Activated CD4-positive, CD25-positive, alpha-beta regulatory T cell treated with anti-CD3 and anti-CD28 coated beads, Interleukin-2, amount 50 U/mL, for 72 hours (primary cell): ENCODE data around the gene ATP6V1F.

Experiments
- DNase-seq: peaks from one replicate; pipeline ENCODE4 v3.0.0; 2021

ATP6V1F gene

DNA sequence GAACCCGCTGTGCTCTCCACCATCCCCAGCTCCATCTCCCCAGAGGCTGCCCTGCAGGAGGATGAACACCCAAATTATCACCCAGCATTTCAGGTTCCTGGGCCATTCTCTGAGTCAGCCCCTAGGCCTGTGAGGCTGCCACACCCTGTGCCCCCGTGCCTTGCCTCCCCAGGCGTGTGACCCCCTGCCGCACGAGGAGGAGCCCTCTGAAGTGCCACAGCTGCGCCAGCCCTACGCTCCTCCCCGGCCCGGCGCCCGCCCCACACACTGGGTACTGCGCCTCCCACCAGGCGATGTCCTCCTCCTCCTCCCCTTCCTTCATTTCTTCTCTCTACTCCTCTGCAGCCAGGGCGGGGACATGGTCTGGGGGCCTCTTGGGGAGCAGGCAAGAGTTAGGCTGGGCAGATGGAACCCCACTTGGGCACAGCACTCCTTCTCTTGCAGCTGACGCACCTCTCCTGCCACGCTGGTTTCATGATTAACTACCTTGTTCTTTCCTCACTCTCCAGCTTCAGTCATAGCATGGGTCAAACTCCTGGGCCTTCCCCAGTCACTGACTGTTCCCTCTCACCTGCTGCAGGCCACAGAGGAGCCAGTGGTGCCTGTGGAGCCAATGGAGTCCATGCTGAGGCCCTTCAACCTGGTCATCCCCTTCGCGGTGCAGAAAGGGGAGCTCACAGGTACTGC, 12.7 kb upstream of the ATP6V1F start:
- DNase-seq: no peak

DNA sequence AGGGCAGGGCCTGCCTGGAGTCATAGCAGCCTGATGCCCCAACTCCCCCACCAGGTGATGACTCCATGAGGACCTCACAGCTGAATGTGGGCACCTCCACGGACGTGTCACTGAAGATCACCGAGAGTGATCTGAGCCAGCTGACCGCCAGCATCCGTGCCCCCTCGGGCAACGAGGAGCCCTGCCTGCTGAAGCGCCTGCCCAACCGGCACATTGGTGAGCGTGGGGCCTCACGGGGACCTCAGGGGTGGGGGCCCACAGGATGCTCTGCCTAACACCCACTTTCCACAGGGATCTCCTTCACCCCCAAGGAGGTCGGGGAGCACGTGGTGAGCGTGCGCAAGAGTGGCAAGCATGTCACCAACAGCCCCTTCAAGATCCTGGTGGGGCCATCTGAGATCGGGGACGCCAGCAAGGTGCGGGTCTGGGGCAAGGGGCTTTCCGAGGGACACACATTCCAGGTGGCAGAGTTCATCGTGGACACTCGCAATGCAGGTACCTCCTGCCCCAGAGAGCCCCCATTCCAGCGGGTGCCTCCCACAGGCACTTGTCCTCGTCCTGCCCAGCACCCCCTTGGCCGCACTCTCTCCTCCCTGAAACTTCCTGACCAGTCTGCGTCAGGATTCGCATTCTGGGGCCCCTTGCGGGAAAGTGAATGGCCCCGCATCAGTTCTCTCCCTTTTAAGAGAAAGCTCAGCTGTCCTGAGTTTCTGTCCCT, 10.0 kb upstream of the ATP6V1F start:
- DNase-seq: no peak

DNA sequence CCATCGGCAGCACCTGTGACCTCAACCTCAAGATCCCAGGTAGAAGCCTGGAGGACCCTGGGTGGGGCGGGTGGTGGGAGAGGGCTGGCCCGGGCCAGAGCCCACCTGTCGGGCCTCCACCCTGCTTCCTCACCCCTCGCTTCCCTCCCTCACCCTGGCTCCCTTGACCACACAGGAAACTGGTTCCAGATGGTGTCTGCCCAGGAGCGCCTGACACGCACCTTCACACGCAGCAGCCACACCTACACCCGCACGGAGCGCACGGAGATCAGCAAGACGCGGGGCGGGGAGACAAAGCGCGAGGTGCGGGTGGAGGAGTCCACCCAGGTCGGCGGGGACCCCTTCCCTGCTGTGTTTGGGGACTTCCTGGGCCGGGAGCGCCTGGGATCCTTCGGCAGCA, 8.9 kb upstream of the ATP6V1F start:
- DNase-seq: no peak

DNA sequence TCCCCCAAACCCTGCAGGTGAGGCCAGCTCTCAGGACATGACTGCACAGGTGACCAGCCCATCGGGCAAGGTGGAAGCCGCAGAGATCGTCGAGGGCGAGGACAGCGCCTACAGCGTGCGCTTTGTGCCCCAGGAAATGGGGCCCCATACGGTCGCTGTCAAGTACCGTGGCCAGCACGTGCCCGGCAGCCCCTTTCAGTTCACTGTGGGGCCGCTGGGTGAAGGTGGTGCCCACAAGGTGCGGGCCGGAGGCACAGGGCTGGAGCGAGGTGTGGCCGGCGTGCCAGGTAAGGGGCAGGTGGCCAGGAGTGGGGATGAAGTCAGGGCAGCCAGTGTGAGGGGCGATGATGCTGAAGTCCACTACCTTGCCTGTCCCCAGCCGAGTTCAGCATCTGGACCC, 8.3 kb upstream of the ATP6V1F start:
- no peak for DNase-seq

DNA sequence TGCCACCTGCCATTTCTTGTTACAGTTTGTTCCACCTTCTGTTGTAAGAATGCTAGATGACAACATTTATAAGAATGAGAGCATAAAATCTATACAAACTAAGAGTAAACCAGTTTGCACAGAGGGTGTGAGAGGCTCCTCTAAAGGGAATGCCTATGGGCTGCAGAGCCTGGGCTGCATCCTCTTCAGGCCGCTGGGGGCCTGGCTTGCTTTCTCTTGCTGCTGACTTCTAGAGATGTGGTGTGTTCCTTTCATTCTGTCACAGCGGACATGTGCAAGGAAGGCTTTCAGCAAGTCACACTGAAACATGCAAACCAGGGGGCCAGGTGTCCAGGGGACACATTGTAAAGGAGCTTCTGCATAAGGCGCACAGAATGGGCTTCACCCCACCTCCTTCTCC, 7.1 kb upstream of the ATP6V1F start:
- DNase-seq: no peak

DNA sequence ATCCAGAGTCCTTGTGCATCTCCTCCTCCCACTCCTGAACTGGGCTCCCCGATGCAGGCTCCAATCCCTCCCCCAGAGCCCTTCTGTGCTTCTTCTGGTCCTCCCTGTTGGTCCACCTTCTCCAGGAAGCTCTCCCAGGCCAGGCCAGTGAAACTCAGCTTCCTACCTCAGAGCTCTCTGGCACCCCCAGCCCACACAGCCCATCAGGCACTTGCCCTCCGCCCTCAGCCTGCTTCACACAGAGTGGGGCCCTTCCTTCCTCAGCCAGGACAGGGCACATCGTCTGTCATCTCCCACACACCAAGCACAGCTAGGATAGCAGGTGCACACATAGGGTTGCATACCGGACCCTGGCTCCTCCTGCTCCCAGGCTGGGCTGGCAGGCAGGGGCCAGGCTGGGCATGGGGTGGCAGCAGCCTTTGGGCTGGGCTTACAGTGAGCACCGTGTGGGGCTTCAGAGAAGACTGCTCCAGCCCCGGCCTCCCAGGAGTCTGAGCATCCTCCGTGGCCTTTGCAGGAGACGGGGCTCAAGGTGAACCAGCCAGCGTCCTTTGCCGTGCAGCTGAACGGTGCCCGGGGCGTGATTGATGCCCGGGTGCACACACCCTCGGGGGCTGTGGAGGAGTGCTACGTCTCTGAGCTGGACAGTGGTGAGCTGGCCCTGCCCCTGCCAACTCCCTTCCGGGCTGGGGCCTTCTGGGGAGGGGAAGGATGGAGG, 6.5 kb upstream of the ATP6V1F start:
- no peak for DNase-seq

DNA sequence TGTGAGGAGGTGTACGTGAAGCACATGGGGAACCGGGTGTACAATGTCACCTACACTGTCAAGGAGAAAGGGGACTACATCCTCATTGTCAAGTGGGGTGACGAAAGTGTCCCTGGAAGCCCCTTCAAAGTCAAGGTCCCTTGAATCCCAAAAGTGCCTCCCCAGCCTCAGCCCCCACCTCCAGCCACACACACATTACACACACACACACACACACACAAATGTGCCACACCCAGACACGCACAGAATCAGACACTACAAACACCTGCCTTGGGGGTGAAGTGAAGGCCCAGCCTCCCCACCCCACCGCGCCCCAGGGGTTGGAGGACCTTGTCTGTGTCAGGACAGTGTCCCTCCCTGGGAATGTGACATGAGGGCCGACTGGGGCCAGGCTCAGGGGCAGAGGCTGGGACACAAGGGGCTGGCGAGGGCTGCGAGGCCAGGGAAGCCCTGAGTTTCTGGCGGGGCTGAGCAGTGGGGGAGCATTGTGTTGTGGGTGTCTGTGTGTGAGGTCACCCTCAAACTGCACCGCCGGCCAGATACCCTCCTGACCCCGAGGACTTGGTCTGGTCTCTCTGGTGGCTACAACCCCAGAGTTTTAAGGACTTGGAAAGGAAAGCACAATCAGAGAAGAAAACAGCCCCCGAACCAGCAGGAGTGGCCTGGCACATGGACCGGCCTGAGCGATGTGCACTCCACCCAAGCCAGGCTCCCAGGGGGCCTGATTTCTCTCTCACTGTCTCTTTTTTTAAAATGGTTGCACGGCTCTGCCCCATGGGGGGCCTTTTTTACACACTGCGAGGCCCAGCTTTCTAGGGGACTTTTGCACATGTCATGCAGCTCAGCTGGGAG, 4.0 kb upstream of the ATP6V1F start:
- no peak for DNase-seq

DNA sequence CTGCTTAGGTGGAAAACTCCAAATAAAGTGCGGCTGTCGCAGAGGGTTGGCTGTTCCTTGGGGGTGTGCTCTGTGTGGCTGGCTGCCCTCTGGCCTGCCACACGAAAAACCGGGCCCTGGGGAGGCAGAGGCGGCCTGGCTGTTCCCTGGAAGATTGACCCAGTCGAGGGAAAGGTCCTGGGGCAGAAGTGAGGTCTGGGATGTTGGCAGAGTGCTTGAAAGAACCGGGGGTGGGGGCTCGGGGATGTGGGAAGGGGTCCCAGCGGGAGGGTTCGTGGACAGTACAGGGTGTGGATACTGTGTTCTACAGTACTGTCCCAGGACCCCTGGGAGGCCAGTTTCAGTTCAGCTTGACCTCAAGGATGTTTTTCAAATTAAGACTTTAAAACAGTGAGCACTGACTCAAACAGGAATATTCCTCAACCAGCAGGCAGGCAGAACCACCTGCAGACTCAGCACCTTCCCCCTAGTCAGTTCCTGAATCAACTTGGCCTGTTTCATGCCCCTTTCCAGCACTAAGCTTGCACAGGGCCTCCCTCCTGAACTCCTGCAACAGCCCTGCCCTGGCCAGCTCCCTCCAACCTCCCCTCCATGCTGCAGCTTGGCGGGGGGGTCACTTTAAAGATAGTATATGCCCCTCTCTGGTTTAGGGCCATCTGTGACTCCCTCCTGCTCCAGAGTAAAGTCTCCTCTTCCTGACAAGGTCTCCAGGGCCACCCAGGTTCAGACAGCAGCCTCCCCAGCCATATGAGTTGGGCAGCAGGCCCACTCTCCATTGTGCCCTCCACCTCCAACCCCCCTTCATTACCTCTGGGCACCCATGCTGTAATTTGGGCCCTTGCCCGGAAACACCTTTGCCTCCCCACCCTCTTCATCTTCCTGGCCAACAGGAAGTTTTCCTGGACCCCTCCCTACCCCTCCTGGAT, 3.2 kb upstream of the ATP6V1F start:
- DNase-seq: no peak

DNA sequence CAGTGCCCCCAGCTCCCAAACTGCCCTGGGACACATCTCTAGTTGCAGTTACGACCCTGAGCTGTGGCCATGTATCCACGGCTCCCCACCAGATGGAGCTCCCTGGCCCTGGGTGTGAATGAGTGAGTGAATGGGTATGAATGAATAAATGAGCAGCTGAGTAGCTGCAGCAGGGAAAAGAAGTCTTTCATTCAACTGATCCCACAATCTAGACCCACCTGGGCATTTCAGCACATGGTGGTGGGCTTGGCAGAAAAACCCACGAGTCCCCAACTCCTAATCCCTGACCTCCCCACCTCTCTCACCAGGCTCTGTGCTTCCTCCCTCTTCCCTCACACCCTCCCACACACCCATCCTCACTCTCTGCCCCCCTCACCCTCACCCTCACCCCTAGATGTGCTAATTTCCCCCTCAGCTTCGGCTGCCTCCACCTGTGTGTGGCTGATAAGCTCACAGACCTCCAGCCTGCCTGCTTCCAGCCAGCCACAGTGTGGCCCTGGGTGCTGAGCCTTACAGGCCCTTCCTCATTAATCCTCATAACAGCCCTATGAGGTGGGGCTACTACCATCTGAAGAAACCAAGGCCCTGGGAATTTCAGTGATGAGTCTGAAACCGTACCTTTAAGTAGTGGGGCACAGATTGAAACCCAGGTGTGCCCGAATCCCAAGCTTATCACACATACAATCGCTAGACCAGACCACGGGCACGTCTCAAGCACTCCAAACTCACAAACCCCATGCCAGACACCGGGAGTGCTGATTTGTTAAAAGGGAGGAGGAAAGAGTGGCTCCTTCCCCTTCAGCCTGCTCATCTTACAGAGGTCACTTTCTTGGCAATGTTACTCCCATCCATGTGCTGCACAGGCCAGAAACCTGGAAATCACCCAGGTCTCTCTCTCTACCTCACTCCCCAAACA, 2.2 kb upstream of the ATP6V1F start:
- no peak for DNase-seq

DNA sequence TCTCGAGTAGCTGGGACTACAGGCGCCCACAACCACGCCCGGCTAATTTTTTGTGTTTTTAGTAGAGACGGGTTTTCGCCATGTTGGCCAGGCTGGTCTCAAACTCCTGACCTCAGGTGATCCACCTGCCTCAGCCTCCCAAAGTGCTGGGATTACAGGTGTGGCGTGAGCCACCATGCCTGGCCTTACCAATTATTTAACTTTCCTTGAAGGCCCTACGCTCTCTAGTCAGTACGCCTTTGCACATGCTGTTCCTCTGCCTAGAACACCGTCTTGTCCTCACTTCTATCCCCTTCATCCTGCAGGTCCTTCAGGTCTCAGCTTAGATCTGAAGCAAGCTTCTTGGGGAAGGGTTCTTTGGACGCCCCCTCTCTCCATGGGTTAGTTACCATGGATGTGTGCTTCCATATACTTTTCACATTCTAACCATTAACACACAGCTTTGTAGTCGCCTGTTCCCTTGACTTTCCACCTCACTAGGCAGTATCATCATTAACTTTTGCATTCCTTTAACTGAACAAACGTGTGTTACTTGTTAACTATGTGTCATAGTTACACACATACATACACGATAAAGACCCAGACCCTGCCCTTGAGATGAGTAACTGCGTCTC, 592 bp upstream of the ATP6V1F start:
- no peak for DNase-seq

DNA sequence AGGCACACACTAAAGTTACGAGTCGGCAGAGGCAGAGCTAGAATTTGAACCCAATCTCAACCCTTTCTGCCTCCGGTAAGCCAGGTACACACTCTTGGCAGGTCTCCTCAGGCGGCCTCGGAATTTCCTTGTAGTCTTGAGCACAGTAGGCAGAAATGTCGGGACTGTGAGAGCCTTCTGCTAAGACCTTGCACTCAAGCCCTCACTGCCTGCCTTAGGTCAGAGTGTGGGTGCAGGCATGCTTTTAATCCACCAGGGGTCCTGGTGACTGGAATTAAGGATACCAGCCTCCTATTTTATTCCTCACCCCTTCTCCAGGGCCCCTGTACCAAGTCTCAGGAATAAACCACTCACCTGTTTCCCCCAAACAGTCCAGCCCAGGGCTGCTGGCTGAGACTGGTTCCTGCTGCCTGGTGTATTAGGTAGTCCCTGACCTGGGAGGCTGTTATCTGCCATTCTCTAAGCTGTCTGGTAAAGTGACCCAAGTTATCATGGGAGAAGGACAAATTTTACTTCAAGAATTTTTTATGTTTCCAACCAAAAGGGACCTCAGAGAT, 855 bp downstream of the ATP6V1F start:
- DNase-seq: no peak

DNA sequence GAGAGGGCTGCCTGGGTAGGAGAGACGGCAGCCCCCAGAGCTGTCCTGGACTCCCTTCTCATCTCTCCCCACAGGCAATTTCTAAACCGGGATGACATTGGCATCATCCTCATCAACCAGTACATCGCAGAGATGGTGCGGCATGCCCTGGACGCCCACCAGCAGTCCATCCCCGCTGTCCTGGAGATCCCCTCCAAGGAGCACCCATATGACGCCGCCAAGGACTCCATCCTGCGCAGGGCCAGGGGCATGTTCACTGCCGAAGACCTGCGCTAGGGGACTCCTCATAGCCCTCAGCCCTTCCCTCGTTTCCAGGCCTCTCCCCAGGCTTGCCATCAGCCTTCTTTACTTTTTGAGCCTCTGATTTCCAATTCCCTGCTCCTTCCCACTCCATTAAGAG, 2.6 kb downstream of the ATP6V1F start:
- no peak for DNase-seq

DNA sequence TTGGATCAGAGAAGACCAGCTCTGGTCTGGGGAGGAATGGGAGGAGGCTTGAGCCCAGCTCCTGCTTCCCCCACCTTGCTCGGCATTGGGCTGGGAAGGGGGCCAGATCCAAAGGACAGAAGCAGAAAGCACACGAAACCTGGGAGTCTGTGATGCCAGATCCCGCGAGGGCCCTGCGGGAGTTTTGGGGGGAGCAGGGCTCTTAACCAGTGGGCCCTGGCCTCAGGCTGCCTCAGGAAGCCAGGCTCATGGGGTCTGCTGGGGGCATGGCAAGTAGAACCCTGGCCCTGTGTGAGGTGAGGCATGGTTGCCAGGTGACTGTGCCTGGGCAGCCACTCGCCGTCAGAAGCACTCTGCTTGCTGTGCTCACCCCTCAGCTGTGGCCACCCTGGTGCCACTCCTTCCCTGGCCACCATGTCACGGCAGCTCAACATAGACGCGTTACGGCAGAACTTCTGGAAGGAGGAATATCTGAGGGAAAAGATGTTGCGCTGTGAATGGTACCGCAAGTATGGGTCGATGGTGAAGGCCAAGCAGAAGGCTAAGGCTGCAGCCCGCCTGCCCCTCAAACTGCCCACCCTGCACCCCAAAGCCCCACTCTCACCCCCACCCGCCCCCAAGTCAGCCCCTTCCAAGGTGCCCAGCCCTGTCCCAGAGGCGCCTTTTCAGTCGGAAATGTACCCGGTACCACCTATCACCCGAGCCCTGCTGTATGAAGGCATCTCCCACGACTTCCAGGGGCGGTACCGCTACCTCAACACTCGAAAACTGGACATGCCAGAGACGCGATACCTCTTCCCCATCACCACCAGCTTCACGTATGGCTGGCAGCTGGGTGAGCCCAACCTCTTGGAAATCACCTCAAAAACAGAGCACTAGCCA, 3.6 kb downstream of the ATP6V1F start:
- no peak for DNase-seq

DNA sequence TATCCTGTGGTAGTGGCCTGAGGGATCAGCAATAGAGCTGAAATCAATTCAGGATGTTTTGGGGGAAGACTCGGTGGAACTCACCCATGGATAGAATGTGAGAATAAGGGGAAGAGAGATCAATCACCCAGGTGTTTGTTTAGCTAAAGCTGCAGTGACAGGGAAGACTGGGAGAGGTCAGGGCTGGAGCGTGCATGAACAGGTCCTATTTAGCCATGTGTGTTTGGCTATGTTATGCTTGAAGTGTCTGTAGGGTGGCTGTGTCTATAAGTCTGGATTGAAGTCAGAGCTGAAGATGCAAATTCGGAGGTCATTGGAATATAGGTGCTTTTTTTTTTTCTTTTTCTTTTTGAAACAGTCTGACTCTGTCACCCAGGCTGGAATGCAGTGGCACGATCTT, 4.6 kb downstream of the ATP6V1F start:
- DNase-seq: no peak

DNA sequence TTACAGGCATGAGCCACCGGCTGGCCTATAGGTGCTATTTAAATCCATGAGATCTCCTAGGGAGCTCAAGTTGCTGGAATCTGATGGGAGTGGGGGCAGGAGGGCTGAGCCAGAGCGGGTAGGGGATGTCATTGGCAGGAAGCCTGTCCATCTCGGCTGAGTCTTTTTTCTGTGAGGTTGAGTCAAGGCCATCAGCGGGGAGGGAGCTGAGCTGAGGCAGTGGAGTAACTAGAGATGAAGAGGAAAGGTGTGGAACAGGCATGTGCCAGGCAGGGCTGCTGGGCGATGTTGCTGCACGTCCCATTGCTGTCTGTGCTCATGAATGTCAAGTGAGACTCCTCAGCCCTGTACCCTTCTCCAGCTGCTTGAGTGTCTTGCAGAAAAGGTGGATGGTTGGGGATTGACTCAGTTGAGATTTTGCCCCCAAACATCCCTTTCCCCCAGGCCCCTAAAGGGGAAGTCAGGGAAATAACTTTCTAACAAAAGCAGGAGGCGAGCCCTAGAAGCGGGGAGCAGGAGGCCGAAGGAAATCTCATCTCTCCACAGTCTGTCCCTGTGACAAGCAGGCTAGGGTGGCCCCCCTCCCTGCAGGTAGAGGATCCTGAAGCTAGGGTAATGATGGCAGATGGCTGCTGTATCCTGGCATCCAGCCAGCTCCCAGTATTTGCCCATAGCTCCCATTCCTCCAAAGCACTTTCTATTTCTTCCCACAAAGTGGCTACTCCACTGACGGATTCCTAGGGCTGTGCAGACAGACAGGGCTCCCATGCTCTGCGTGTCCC, 5.4 kb downstream of the ATP6V1F start:
- no peak for DNase-seq

DNA sequence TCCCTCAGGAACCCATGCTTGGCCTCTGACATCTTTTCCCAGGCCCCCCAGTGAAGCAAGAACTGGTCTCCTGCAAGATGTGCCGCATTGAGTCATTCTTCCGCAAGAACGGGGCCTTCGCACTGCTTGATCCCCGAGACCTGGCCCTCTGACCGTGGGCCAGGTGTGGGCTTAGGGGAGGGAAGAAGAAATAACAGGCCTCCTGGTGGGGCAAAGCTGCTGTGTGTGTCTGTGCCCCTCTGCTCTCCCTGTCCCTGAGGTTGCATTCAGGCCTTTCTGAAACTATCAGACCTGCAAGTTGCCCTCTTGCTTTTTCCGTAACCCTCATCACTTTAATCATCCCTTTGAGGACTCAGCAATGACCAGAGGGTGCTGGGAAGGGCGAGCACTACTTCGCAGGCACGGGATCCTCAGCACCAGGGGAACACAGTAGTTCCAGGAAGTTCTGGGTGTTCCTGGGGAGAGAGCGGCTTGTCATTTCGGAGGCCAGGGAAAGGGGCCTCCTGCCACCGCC, 6.0 kb downstream of the ATP6V1F start:
- DNase-seq: no peak

DNA sequence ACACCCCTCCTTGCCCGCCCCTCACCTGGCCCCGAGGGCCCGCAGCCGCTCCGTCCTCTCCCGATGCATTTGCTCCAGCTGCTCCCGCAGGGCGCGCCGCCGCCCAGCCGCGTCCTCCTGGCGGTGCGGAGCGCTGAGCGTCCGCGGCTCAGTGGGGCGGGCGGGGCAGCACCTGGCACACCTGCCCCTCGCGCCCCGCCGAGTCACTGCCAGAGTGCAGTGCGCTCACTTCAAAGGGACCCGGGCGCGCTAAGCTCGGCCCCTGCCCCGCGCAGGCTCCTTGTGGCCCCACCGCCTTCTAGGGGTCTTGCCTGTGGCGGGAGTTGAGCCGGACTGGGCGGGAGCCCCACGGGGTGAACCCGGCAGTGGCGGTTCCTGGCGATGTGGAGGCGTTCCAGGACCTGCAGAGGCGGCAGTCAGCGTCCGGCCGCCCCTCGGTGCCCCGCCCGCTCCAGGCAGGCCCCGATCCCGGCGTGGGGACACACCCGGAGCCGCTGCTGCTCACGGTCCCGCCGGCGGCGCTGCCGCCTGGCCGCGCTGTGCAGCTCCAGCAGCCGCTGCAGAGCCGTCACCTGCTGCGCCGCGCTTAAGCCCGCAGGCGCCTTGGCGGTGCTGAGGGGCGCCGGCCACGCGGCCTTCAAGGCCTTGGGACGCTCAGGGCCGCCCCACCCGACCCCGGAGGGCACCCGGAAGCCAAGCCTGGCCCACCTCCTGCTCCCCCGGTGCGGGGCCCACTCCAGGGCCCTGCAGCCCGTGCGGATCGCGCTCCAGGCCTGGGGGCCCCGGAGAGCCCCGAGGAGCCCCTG, 6.7 kb downstream of the ATP6V1F start:
- peak; percentile 46 for DNase-seq
